K562 (cell line): Measurements from ENCODE around the gene STMND1. TPM values are rescaled to one million over a fixed set of nuclear protein-coding genes. Genes with fewer than 3 reads are reported as not detected.

Experiments
- ATAC-seq: fragments of 200-7000 bp; cut with Tn5 transposase; 3 replicates; pipeline ENCODE4 v1.9.1; 2020; ENCODE audit warnings: moderate library complexity
- BruUV-seq: library from RNA; stranded (reverse); fragments of 400-500 nt; replicated peaks from 2 replicates; lab custom pipeline; 2021; lab: Mats Ljungman, UMichigan
- CTCF ChIA-PET: fragments of 300-600 bp; formaldehyde crosslinking; extraction: SDS; loops from one replicate; lab custom pipeline; 2021; ENCODE audit warnings: low intra/inter-chr PET ratio; lab: Yijun Ruan, JAX
- POLR2A ChIA-PET: fragments of 300-600, 350-650 bp; sonication (Branson Sonifier 250); formaldehyde crosslinking; extraction: SDS; loops from one replicate; lab custom pipeline; 2021; ENCODE audit warnings: antibody characterized with exemption, inconsistent platforms; lab: Yijun Ruan, JAX
- DNase-seq, 4 experiments: peaks; one replicate each; pipeline versions ENCODE4 v3.0.0 to v3.0.0-alpha.2; 2011 to 2018; ENCODE audit warnings: low spot score in 3 of 4, mixed read lengths in 3 of 4; ENCODE audit errors: extremely low read depth in 1 of 4
- FAIRE-seq: peaks from 2 replicates; lab custom pipeline; 2011; peaks lifted over from hg19 to GRCh38; lab: Jason Lieb, UNC
- H2AFZ ChIP-seq: 2 replicates; pipeline ENCODE4 v1.6.0; 2011; ENCODE audit warnings: low read depth, low read length, control low read depth, inconsistent platforms
- H3K27ac ChIP-seq: fragments of 200-600 bp; 3 replicates; pipeline ENCODE4 v1.8.0; 2011; ENCODE audit warnings: low read depth, mild to moderate bottlenecking, control low read depth, inconsistent platforms, low read length, moderate library complexity, mixed read lengths; ENCODE audit errors: extremely low read depth
- H3K27me3 ChIP-seq, 2 experiments: fragments of 300-600 bp in 1 of 2; 2 replicates in 1 of 2; 3 replicates in 1 of 2; pipeline versions ENCODE4 v1.6.0 to v1.8.0; 2011; ENCODE audit warnings: inconsistent platforms in 2 of 2, low read length in 2 of 2, mild to moderate bottlenecking in 1 of 2, mixed read lengths in 1 of 2, moderate library complexity in 1 of 2; ENCODE audit not compliant: control insufficient read depth in 2 of 2, insufficient read depth in 2 of 2
- H3K36me3 ChIP-seq: fragments of 300-600 bp; 3 replicates; pipeline ENCODE4 v1.8.0; 2011; ENCODE audit warnings: mild to moderate bottlenecking, low read length, inconsistent platforms; ENCODE audit not compliant: control insufficient read depth, insufficient read depth
- H3K4me1 ChIP-seq, 2 experiments: fragments of 200-600 bp in 1 of 2; replicated peaks in 1 of 2; 2 replicates in 1 of 2; 3 replicates in 1 of 2; pipeline versions ENCODE4 v1.5.1 to v1.8.0; 2011; ENCODE audit warnings: inconsistent platforms in 2 of 2, low read length in 2 of 2, mild to moderate bottlenecking in 1 of 2, mixed read lengths in 1 of 2, moderate library complexity in 1 of 2; ENCODE audit not compliant: control insufficient read depth in 2 of 2, insufficient read depth in 2 of 2
- H3K4me2 ChIP-seq: 2 replicates; pipeline ENCODE4 v1.6.1; 2011; ENCODE audit warnings: low read length, control low read depth, inconsistent platforms, mixed read lengths; ENCODE audit not compliant: insufficient read depth
- H3K4me3 ChIP-seq: fragments of 200-600 bp; sonication (generic), shearing (Covaris generic); 2 replicates; pipeline ENCODE4 v1.5.1; 2016; ENCODE audit warnings: control low read depth, inconsistent platforms
- H3K79me2 ChIP-seq: fragments of 200-600 bp; 3 replicates; pipeline ENCODE4 v1.8.0; 2011; ENCODE audit warnings: low read length, inconsistent platforms; ENCODE audit not compliant: control insufficient read depth, insufficient read depth
- H3K9ac ChIP-seq, 2 experiments: 2 replicates each; pipeline versions ENCODE4 v1.6.0 to v1.6.1; 2011; ENCODE audit warnings: low read depth in 2 of 2, low read length in 2 of 2, control low read depth in 1 of 2, inconsistent platforms in 1 of 2, mild to moderate bottlenecking in 1 of 2, mixed read lengths in 1 of 2; ENCODE audit not compliant: insufficient read depth in 1 of 2
- H3K9me1 ChIP-seq: one replicate; pipeline ENCODE4 v1.6.0; 2011; ENCODE audit warnings: inconsistent platforms, mild to moderate bottlenecking, low read length, moderate library complexity; ENCODE audit not compliant: control insufficient read depth, insufficient read depth
- H3K9me3 ChIP-seq: replicated peaks from 2 replicates; pipeline ENCODE4 v1.5.1; 2011; ENCODE audit warnings: low read depth, low read length, inconsistent platforms; ENCODE audit not compliant: control insufficient read depth, insufficient read depth
- H4K20me1 ChIP-seq: replicated peaks from 2 replicates; pipeline ENCODE4 v1.6.1; 2011; ENCODE audit warnings: low read length, inconsistent platforms, mixed read lengths; ENCODE audit not compliant: control insufficient read depth, insufficient read depth
- CCAR2 ChIP-seq: fragments of 200-400 bp; formaldehyde crosslinking; IDR thresholded peaks from 2 replicates; pipeline ENCODE4 v1.6.1; 2017; ENCODE audit warnings: mild to moderate bottlenecking, low read depth, low read length
- CREBBP ChIP-seq: IDR thresholded peaks from one replicate; pipeline ENCODE4 v1.6.1; 2012; ENCODE audit warnings: low read depth, mild to moderate bottlenecking, control low read depth, inconsistent platforms, low read length
- HMGN3 ChIP-seq: IDR thresholded peaks from 2 replicates; pipeline ENCODE4 v1.6.1; 2011; ENCODE audit warnings: borderline replicate concordance, low read depth, mild to moderate bottlenecking, mixed read lengths, low read length; ENCODE audit not compliant: insufficient read length; ENCODE audit errors: extremely low read depth
- MTA2 ChIP-seq: fragments of 450-650 bp; IDR thresholded peaks from 2 replicates; pipeline ENCODE4 v1.6.1; 2016; ENCODE audit warnings: low read depth
- NCOA6 ChIP-seq: fragments of 450-650 bp; IDR thresholded peaks from 2 replicates; pipeline ENCODE4 v1.6.1; 2017; ENCODE audit warnings: mild to moderate bottlenecking
- NONO ChIP-seq, 2 experiments: fragments of 200-400 bp in 1 of 2; fragments of 450-650 bp in 1 of 2; formaldehyde crosslinking in 1 of 2; IDR thresholded peaks; 2 replicates each; pipeline ENCODE4 v1.6.1; 2017; ENCODE audit warnings: low read depth in 2 of 2, mild to moderate bottlenecking in 2 of 2, moderate library complexity in 2 of 2, low read length in 1 of 2
- PURB ChIP-seq: sonication (generic); formaldehyde crosslinking; IDR thresholded peaks from 2 replicates; pipeline ENCODE4 v1.9.0; 2021; ENCODE audit warnings: low read depth, mild to moderate bottlenecking, missing genetic modification reagents
- SAFB ChIP-seq: fragments of 200-400 bp; formaldehyde crosslinking; IDR thresholded peaks from 2 replicates; pipeline ENCODE4 v1.6.1; 2017; ENCODE audit warnings: low read depth, low read length, borderline replicate concordance
- ZFP91 ChIP-seq: sonication (generic); formaldehyde crosslinking; IDR thresholded peaks from 2 replicates; pipeline ENCODE4 v1.8.0; 2022; ENCODE audit warnings: mild to moderate bottlenecking, missing genetic modification reagents
- ZNF282 ChIP-seq: sonication (generic); formaldehyde crosslinking; IDR thresholded peaks from 2 replicates; pipeline ENCODE4 v1.8.1; 2023; ENCODE audit warnings: missing genetic modification reagents
- ZNF583 ChIP-seq: fragments of 250-450 bp; sonication (Bioruptor Pico); IDR thresholded peaks from 2 replicates; pipeline ENCODE4 v1.4.0; 2020
- ZNF699 ChIP-seq: fragments of 250-450 bp; sonication (Bioruptor Pico); IDR thresholded peaks from 2 replicates; pipeline ENCODE4 v1.8.0; 2021; ENCODE audit warnings: mild to moderate bottlenecking, moderate library complexity; ENCODE audit not compliant: insufficient replicate concordance
- WGBS: fragments of 100-300 bp; shearing (Covaris generic); methylation state at CpG from one replicate; pipeline ENCODE4 v1.1.6; 2016; ENCODE audit warnings: low coverage, mixed read lengths; ENCODE audit not compliant: insufficient coverage; ENCODE audit errors: missing lambda C conversion rate; 5-methylcytosine and 5-hydroxymethylcytosine counted together
- in situ Hi-C: fragments of 300-500 bp; cut with MboI; formaldehyde crosslinking; loops from 4 replicates; pipeline ENCODE4 v1.15.0; 2018; ENCODE audit warnings: inconsistent platforms, mixed read lengths
- intact Hi-C: fragments of 100-400 bp; cut with micrococcal nuclease; formaldehyde crosslinking; loops from 2 replicates; pipeline ENCODE4 v1.14.2; 2022
- polyA plus RNA-seq, 8 experiments: library from polyadenylated mRNA; depleted of rRNA in 4 of 8; stranded (reverse) in 5 of 8; unstranded in 3 of 8; fragments of >200 nt; fragmentation: Nextera tagmentation in 2 of 8; fragmentation: Illumina TruSeq in 1 of 8; extraction: Ambion mirVana in 2 of 8; extraction: Trizol in 1 of 8; gene quantifications; 2 replicates each; pipeline versions ENCODE4 v1.2.1 to v1.2.3, GENCODE V29; 2011 to 2014; ENCODE audit warnings: inconsistent platforms in 1 of 8, missing spikeins in 1 of 8
- total RNA-seq, 7 experiments: library from RNA; depleted of rRNA in 6 of 7; stranded (reverse); fragments of >200 nt in 6 of 7; fragmentation: Illumina TruSeq in 2 of 7; extraction: Trizol in 2 of 7; gene quantifications; 2 replicates each; pipeline versions ENCODE4 v1.2.1 to v1.2.3, GENCODE V29; 2011 to 2021; ENCODE audit warnings: low replicate concordance in 1 of 7

The STMND1 gene
- total and polyA plus RNA-seq, 9 of the 15 experiments (the other 6 are each of a cell fraction or from before 2014, with no cell fraction given) = not detected

GRCh38 chr6:17081860-17082508 is 19.9 kb upstream of the STMND1 start:
- no peak for DNase-seq
- Histone ChIP-seq H3K4me2 (no peak overlapping the region), H3K9me1 (no peaks in the 10 kb centered on the region), H3K9ac (no peak overlapping the region), H3K4me3 (no peak overlapping the region), H2AFZ (no peak overlapping the region), H3K4me1 (no peaks in the 10 kb centered on the region), H3K27me3 (no peaks in the 10 kb centered on the region), H3K9me3 (no peaks in the 10 kb centered on the region), H3K79me2 (no peaks in the 10 kb centered on the region), H3K27ac (no peak overlapping the region), H3K36me3 (no peaks in the 10 kb centered on the region), H4K20me1 (no peaks in the 10 kb centered on the region)
- BruUV-seq = no TSS peak
- intact Hi-C loops (no loop called here), in situ Hi-C loops (no loop called here)
- no peak for ATAC-seq
- FAIRE-seq = no peak
- POLR2A ChIA-PET = interaction anchor here (0.8 kb wide), 1 partner anchor 8 kb away, joined by 4 read pairs; no protein-coding TSS in a partner anchor
- TF ChIP-seq HMGN3 = no peak
- no peak for TF ChIP-seq ZNF699 (CRISPR knock-in tag)
- TF ChIP-seq PURB (CRISPR knock-in tag) = no peak
- no peak for TF ChIP-seq CREBBP
- TF ChIP-seq MTA2 = no peak
- no peak for TF ChIP-seq ZNF583 (CRISPR knock-in tag)
- TF ChIP-seq NONO (IDR thresholded peaks at IDR 0.05; ENCODE audit: low read depth in 2 of 2, low read length in 1 of 2) = no peak
- TF ChIP-seq ZNF282 = no peak
- TF ChIP-seq ZFP91 = no peak
- TF ChIP-seq SAFB = no peak
- no peak for TF ChIP-seq CCAR2
- TF ChIP-seq NCOA6 = no peak
- CTCF ChIA-PET = no interaction called here
- under 1% methylated on average over 5 of the region's 5 CpGs for WGBS
